ENCODE results near the gene CDH23. TPM values are rescaled to one million over a fixed set of nuclear protein-coding genes. Genes with fewer than 3 reads are reported as not detected.

The CDH23 gene
- total RNA-seq, 1 donor from 2014 or later: 3.7 TPM

DNA sequence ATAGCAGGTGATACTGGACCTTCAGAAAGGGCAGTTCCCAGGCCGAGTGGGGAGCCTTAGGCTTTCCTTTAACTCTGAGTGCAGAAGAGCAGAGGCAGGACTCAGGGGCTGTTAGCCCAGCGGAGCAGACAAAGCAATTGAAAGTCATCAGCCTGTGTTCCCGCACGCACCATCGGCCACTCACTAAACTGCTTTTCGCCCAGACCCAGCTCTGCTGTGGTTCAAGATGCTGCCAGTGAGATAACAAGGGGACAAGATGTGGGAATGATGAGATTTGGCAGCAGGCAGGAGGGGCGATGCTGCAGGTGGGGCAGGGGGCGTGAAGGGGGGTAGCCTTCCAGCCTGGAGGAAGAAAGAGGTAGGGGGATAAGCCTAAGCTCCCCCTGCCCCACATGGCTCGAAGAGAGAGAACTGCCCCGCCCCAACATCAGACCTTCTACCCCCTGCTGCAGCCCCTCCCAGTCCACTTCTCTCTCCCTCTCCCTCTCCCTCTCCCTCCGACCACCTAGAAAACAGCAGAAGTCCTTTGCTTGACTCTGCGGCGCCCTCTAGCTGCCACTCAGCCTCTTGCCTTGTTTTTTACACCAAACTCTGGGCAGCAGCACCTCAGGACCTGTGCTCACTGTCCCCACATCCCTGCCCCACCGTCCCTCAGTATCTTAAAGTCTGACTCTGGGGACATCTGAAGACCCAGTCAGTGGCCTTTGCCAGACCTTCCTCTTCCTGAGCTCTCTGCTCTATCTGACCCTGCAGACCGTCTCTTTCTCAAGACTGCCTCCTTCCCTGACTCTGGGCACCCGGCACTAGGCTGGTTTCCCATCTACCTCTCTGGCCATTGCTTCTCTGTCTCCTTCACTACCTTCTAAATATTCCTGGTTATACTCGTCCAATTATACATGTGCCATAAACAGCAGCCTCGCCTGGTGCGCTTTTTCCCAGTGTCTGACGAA lies 212.4 kb downstream of the CDH23 start:
- ATAC-seq (ENCODE audit: poor library complexity) (peak; percentile 66), DNase-seq (peak; percentile 89)
- intact Hi-C loops (cut with DNase I): no loop called here

DNA sequence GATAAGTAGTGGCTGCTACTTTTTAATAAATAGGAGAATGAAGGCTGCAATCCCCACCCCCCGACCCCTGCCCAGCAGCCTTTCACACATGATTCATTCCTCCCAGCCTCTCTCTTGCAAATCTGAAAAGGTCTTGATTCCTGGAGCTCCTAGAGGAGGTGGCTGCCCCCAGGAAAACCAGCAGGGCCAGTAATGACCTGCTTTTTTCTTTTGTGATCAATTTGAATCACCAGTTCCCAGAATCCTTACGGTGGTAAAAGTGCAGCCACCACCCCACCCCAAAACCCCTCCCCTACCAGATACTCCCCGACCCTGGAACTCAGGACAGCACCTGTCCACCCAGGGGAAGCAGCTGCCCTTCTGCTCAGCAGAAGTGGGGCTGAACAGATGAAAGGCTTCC lies 213.9 kb downstream of the CDH23 start:
- no peak for ATAC-seq (ENCODE audit: poor library complexity)
- intact Hi-C loops (cut with DNase I): no loop called here
- no peak for DNase-seq

DNA sequence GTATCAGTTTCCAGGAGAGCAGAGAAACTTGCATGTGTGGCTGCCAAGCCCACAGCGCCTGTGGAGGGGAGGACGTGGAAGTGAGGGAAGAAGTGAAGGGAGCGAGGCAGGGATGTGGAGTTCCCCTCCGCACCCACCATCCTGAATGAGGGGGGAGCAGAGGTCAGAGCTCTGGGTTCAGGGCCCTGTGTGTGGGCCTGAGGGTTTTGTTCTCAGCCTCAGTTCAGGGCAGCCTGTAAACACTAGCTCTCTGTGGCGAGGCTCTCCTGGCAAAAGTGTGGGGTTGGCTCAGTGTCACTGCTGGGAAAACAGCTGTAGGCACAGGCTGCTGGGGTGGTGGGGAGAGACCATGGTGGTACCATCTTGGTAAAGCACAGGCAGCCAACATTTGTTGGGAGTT lies 214.4 kb downstream of the CDH23 start:
- intact Hi-C loops (cut with DNase I): no loop called here
- ATAC-seq (ENCODE audit: poor library complexity): no peak
- DNase-seq: no peak

DNA sequence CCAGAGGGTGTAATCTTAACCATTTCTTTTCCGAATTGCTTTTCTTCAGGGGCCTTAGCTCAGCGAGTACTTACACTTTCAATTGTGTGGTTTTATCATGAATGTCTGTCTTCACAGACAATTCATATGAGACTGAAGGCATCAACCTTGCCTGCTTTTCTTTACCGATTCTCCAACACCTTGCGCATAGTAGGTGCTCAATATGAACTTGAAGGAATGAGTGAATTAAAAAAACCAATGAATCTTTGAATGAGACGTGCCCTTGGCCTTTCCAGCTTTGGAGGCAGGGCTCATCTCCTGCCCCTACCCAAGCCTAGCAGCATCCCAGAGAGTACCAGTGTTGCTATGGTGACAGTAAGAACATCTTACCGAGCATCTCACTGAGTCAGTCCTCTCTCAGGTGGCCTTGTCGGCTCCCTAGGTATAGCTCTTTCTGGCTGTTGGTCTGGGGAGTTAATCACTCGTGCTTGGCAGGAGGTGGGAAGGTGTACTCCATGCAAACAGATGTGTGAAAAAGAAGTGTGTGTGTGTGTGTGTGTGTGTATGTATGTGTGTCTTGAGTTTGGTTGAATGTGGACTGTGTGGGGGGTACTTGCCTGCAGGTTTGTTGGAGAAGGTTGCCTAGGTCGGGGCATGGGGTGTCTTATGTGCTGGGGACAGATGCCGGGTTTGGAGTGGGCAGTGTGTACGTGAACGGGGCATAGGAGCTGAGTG lies 215.1 kb downstream of the CDH23 start:
- intact Hi-C loops (cut with DNase I): no loop called here
- no peak for DNase-seq
- ATAC-seq (ENCODE audit: poor library complexity): no peak

DNA sequence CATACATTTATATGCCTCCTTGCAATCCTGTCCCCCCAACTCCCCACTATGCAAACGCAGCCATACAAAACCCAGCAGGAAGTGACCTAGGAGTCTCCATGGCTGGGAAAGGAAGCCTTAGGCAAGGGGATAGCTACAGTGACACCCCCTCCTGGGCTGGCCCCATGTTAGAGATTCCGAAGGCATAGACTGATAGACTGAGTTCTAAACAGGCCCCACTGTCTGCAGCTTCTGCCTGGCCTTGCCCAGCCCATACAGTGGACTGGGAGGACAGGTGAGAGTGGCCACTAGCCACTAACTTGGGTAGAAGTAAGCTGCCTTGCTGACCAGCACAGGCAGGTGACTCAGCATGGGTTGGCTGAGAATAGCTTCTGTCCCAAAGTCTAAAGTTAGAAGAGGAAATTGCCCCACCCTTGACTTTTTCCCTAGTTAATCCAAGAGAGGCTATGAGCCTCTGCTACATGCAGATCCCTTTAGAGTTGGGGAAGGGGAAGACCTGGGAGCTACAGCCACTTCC lies 216.6 kb downstream of the CDH23 start:
- ATAC-seq (ENCODE audit: poor library complexity) (peak; percentile 71), DNase-seq (no peak)
- intact Hi-C loops (cut with DNase I): no loop called here

DNA sequence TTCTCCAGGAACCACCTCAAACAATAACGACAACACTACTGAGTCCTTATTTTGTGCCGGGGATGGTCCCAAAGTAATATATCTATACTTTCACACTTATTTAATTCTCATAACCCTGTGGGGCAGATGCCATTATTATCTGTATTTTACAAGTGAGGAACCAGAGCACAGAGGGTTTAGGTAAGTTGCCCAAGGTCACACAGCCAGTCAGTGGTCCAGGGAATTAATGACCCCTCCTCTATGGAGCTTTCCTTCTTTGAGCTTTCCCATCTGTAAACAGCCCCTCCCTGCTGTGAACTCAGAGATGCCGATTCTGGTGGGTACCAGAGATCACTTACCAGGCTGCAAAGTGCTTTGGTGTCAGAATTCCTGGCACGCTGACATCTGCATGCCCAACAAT lies 217.2 kb downstream of the CDH23 start:
- no peak for ATAC-seq (ENCODE audit: poor library complexity)
- intact Hi-C loops (cut with DNase I): no loop called here
- no peak for DNase-seq

DNA sequence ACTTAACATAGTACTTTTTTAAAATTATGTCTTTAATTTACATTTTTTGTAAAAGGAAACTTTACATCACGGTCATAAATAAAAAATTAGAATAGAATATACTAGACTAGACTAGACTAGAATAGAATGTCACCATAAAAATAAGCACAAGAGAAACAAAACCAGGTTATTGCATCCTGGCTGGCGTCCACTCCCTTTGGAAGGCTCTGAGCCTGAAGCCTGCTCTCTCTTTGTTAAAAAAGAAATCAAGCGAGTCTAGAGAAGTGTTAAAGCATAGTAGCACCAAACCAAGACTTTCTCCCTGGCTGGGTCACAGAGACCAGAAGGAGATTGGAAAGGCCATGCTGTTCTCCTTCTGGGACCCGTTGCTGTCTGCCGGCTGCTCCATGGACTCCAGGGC lies 218.2 kb downstream of the CDH23 start:
- no peak for ATAC-seq (ENCODE audit: poor library complexity)
- no peak for DNase-seq
- intact Hi-C loops (cut with DNase I): no loop called here

DNA sequence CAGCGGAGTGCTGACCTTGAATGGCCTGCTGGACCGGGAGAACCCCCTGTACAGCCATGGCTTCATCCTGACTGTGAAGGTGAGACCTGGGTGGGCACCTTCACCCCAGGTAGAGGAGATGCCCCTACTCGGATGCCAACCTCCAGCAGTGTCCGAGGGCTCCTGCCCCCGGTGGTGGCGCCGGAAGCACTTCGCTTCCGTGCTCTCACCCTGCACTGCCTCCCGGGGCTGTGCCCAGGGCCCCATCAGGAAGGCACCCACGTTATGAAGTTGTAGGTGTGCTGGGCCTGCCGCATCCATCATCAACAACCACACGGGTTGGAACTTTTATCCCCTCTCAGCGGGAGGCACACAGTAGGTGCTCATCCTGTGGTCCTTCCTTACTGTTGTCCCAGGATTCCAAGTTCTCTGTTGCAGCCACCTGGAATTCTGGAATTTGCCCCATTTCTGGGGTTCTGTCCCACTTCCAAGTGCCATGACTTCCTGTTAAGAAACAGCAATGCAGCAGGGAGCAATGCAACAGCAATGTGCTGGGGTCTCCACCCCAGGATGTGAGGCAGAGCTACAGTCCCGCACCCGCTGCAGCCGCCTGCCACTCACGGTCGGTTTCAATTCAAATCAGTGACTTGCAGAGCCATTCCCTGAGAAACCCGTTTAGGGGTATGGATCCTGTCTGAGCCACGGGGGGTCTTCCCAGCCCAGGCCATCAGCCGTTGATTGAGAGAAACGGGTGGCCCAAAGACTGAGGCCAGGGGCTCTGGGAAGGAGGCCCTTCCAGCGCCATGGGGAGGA lies 219.0 kb downstream of the CDH23 start:
- ATAC-seq (ENCODE audit: poor library complexity): no peak
- no peak for DNase-seq
- intact Hi-C loops (cut with DNase I): no loop called here

DNA sequence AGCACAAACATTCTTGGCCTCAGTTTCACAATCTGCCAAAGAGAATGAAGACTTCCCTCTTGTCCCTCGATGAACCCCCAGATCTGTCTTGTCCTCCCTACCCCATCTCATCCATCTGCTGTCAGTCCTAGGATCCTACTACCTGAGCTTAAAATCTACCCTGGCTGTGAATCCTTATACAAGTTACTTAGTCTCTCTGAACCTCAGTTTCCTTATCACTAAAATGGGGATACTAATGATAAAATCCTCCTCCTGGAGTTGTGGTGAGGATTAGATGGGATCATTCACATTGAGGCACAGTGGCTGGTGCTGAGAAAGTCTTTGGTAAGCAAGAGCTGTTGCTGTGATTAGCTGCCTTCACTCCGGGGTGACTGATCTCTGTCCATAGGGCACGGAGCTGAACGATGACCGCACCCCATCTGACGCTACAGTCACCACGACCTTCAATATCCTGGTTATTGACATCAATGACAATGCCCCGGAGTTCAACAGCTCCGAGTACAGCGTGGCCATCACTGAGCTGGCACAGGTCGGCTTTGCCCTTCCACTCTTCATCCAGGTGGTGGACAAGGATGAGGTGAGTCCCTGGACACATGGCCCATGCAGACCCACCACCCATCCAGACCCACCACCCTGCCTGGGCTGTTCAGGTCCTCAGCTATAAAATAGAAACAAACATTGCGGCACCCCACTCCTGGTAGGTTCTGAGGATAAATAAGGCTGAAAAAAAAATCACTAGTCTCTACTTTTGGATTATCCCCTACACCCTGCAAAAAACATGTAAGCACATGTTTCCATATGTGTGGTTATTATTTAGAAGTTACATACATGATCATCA lies 220.3 kb downstream of the CDH23 start:
- ATAC-seq (ENCODE audit: poor library complexity) (no peak), DNase-seq (no peak)
- intact Hi-C loops (cut with DNase I): no loop called here

DNA sequence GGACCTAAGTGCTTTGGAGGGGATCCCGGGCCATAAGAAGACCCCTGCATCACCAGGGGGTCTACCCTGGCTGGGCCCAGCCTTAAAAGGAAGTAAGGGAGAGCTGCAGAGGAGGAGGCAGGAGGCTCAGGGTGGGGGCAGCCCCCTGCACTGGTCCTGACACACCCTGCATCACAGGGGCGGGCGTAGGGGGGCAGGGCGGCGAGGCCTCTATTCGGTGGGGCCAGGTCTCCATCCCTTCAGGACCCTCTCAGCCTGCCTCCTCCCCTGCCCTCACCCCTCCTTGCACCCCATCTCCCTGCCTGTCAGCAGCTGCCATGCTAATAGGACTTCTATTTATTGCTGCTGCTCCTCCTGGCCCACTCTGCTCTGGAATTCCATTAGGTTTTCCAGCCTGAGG lies 221.5 kb downstream of the CDH23 start:
- DNase-seq (no peak), ATAC-seq (ENCODE audit: poor library complexity) (no peak)

DNA sequence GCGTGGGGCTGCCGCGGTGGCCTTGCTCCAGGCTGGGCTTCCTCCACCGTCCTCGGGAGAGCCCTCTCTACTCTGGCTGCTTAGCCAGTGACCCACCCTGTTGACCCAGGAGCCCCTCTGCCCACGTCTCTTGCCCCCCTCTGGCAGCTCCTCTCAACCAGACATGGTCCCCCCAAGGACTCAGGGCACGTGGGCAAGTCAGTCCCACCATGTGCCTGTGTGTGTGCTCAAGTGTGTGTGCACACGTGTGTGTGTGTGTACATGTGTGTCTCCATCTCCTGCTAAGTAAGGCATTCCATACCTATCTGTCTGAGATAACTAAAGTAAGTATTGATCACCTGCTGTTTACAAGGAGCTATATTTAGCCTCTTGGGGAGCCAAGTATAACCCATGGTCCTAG lies 221.9 kb downstream of the CDH23 start:
- ATAC-seq (ENCODE audit: poor library complexity) (no peak), DNase-seq (no peak)
- intact Hi-C loops (cut with DNase I): no loop called here

More for the DNA sequence above, 221.5 kb downstream of the CDH23 start:
- intact Hi-C loops (cut with DNase I): no loop called here

DNA sequence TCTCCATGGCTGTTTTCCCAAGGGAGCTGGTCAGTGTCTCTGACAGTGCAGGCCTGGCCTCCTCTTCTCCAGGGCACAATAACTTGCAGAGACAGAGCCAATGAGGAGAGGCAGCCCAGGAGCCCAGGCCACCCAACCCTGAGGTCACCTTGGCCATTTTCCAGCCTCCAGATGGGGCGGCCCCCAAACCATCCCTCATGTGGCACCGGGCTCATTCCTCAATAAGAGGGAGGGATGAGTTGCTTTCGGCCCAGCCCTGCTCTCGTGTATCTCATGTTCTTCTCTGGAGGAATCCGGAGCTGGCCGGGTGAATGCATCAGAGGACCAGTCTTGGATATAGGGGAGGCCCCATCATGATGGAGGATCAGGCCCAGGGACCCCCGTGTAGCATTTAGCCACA lies 223.9 kb downstream of the CDH23 start:
- ATAC-seq (ENCODE audit: poor library complexity) (no peak), DNase-seq (no peak)
- intact Hi-C loops (cut with DNase I): no loop called here

DNA sequence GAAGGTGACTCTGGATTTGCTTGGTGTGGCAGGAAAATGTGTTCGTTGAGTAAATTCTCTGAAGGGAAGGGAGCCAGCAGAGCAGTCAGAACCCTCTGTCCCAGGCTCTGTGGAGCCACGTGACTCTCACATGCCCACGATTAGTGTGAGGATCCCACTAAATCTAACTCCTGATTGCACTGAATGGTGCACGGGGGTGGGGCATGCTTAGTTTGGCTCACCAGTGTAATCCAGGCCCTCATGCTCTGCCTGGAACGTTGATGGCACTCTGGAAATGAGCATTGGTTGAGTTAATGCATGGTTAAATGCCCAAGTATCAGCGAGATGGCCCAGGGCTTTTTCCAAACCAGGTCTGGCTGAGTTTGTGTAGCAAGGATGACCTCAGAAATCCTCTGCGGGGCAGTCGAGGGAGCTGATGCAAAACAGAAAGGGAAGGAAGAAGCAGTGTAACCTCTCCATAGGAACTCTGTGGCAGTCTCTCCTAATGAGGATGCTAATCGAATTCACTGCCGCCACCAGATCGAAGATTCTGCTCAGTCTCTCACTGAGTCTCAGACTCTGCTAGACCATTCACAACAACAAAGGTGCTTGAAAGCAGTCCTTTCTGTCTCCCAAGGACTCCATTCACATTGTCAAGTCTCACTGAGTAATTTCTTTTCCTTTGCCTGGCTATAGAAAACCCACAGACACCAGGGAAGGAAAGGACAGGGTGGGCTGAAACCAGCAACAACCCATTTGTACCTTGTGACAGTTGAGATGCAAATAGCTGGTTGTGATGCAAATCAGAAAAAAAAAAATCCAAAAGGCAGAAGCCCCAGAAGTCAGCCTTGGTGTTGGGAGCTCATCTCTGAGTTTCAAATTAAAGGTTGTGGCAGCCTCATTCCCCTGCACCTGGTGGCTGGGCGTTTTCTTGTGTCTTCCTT lies 224.8 kb downstream of the CDH23 start:
- peak; percentile 68 for ATAC-seq (ENCODE audit: poor library complexity)
- intact Hi-C loops (cut with DNase I): no loop called here
- DNase-seq: no peak

DNA sequence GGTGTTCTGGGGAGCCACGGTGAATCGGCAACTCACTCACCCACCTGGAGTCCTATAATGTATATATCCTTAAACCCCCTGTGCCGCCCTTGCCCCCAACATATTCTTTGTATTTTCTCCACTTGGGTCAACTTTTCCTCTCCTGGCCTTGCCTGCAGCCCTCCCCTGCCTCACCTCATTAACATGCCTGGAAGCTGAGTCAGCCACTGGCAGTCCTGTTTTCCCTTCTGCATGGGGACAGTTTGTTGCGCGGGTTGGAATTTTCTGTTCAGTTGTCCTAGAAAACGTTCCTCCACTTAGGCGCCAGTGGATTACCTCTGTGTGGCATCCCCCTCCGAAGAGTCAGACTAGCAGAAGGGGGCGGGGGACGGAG lies 225.4 kb downstream of the CDH23 start:
- peak; percentile 69 for ATAC-seq (ENCODE audit: poor library complexity)
- intact Hi-C loops (cut with DNase I): no loop called here
- DNase-seq: no peak

DNA sequence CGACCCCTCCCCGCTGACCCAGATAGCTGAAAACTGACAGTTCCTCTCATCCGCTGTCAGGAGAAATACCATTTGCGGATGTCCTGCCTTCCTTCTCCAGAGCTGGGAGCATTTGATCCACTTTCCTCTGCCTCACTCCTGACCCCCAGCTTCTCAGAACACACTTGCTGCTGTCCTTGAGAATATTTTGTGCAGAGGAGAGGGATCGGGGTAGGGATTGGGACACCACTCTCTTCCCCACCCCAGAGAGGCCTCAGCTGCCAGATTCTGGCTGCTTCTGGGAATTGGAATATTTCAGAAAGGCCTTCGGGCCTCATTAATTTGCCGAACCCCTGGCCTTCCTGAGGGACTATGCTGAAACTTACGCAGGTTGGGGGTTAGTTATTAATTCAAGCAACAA lies 225.9 kb downstream of the CDH23 start:
- intact Hi-C loops (cut with DNase I): no loop called here
- DNase-seq (no peak), ATAC-seq (ENCODE audit: poor library complexity) (peak; percentile 9)

DNA sequence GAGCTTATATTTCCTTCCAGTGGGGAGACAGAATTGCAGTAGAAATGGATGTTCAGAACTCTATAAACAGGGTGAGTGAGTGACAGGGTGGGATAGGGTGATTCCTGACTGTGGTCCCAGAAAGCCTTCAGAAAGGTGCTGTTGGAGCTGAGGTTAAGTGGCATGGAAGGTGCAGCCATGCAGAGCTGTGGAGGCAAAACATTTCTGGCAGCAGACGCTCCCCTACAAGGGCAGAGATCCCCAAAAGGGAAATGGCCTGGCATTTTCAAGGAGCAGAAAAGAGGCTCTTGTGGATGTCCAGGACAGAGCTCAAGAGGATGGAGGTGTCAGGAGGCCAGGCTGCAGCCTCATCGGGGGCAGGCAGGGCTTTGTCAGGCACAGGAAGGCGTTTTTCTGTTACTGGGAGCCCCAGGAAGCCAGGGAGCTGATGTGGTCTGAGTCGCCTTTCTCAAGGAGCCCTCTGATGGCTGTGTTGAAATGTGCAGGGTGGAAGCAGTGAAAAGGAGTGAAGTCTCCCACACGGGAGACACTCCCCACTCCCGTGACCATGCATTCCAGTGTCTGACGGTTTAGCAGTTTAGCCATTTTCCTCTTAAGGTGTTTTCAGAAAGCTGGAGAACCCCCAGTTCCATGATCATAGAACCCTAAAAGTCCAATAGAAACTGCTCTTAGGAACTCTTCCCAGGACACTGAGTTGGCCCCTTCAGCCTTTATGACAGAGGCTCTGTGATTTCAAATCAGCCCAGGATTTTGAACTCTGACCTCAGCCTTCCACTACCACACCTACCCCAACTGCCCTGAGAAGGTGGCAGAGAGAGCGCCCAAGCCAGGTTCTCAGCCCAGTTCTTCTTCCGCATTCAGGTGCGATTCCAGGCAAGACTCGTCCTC lies 226.6 kb downstream of the CDH23 start:
- DNase-seq (no peak), ATAC-seq (ENCODE audit: poor library complexity) (no peak)
- intact Hi-C loops (cut with DNase I): no loop called here

DNA sequence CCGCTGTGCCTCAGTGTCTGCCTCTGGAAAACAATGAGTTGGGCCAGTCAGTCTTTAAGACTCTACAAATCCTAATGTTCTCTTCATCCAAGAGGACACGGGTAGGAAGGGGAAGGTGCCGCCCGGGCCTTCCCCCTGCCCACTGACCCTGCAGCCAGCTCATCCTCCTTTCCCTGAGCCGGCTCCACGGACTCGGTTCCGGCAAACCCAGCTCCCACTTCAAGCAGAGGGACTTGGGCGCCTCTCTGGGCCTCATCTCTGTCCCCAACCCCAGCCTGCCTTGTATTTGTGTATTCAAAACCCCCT lies 227.2 kb downstream of the CDH23 start:
- DNase-seq (no peak), ATAC-seq (ENCODE audit: poor library complexity) (no peak)
- intact Hi-C loops (cut with DNase I): no loop called here

Data from Right ventricle myocardium superior (tissue), 1 donor.